CD1c-positive myeloid dendritic cell (primary cell): ENCODE results near the gene RNPEPL1.
"Not testable (repeated sequence)": the region's sequence is repeated elsewhere in the genome, so short reads cannot be mapped to it uniquely, and the experiment has no call there.

Source experiments
- DNase-seq: peaks from one replicate; pipeline ENCODE4 v3.0.0-alpha.2; 2016; ENCODE audit errors: extremely low spot score

RNPEPL1 gene

GRCh38 chr2:240604939-240605716 lies 36.8 kb downstream of the RNPEPL1 start:
- no peak for DNase-seq

GRCh38 chr2:240605867-240606743 lies 37.8 kb downstream of the RNPEPL1 start:
- DNase-seq: no peak

DNA sequence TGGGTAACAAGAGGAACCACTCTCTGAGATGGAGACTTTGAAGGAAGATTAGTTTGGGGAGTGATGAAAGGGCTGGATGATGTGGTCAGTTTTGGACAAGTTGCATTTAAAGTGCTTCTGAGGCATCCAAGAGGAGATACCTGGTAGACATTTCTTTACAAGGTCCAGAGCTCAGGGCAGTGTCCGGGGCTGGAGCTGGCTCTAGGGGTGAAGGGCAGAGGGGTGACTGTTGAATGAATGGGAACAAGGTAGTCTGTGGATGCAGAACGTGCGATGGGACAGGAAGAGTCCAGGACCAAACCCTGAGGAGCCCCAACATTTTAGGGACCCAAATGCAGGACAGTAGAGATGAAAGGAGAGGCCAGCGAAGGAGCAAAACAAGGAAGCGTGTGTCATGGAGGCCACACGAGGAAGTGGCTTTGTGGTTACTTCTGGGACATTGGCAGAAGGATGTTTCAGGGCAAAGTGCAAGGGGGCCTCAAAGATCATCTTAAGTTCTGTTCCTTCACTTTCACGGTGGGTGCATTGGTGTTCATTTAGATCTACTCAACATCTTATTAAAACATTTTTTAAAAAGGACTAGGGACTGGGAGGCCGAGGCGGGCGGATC lies 43.4 kb downstream of the RNPEPL1 start:
- peak; percentile 63 for DNase-seq

DNA sequence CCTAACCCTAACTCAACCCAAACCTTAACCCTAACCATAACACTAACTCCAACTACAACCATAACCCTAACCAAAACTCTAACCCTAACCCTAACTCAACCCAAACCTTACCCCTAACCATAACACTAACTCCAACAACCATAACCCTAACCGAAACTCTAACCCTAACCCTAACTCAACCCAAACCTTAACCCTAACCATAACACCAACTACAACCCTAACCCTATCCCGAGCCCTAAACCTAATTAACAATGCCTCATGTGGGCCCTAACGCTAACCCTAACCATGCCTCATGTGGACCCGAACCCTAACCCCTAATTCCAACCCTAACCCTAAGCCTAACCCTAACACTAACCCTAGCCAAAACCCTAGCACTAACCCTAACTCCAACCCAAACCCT lies 45.5 kb downstream of the RNPEPL1 start:
- no peak for DNase-seq

- no peak for DNase-seq
Observed at GRCh38 chr2:240614391-240614790, 46.1 kb downstream of the RNPEPL1 start.

DNA sequence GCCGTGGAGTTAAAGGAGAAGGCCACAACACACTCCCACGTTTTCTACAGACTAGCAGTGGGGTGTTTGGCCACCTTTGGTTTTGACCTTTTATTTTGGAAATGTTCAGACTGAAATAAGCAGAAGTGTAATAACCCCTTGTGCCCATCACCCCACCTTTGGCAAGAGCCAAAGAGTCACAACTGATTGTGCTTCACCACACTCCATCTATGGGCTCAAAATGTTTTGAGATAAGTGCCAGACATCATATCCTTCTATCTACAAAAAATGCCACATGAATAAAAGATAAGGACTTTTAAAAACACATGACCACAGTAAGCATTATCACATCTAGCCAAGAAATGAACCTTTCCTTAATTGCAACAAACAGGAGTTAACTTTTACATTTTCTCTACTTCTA lies 47.1 kb downstream of the RNPEPL1 start:
- DNase-seq: no peak

DNA sequence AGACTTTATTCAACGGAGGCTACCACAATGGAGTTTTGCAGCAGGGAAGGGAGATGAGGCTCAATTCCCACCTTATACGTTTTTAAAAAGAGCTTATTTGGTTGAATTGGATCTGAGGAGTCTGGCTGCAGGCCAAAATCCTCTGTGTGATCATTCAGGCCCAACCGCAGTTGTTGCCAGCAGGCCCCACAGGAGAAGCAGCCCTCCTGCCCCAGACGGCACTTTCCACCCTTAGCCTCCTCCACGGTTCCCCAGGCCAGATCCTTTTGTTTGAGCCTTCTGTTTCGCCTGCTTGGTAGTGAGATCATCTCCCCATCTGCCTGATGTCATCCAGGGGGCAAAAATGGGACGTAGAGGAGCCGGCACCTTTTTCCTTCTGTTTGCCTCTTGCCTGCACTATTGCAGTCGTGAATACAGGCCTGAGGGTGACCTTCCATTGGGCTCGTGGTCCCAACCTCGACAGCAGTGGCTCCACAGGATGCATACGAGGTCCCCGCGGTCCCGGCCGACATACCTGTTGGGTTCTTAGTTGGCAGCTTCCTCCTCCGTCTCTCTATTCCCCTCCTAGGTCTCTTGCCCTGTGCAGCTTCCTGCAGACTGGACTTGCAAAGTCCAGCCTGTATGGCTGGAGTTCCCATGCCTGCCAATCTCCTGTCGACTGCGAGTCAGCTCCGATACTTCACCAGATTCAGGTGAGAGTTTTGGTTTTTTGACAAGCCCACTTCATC lies 47.7 kb downstream of the RNPEPL1 start:
- DNase-seq: no peak

DNA sequence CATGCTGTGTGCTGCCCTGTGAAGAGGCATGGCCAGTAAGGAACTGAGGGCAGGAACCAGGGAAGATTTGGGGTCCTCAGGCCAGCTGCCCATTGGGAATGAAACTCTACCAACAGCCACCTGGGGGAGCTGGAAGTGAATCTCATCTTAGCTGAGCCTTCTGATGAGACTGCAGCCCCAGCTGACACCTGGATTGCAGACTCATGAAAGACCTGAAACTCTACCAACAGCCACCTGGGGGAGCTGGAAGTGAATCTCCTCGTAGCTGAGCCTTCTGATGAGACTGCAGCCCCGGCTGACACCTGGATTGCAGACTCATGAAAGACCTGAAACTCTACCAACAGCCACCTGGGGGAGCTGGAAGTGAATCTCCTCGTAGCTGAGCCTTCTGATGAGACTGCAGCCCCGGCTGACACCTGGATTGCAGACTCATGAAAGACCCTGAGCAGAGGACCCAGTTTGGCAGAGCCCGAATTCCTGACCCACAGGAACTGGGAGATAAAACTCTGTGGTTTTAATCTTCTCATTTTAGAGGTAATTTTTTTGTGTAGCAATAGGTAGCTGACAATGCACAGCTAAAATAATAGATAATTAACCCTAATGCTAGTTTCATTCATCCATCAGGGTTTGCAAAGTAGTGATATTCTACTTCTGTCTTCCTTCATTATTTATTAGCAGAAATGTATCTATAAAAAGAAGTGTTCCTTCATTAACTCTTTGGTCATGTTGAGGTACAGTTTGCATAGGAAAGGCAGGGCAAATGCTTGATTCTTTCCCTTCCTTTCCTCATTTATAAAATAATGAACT lies 48.8 kb downstream of the RNPEPL1 start:
- DNase-seq: not testable (repeated sequence)

DNA sequence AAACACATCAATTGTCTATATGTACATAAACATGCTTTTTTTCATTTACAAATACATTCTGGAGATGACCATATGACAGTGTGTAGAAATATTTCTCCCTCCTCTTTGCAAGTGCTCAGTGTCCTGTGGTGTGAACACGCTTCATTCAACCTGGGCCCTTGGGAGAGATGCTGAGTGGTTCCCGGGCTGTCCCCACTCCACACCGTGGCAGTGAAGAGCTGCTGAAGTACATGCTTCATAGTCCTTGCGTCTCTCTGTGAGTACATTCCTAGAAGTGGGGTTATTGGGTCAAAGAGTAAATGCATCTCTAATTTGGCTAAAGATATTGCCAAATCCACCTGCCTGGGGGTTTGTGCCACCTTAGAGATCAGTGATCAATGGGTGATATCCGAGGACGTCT lies 50.5 kb downstream of the RNPEPL1 start:
- DNase-seq: no peak

DNA sequence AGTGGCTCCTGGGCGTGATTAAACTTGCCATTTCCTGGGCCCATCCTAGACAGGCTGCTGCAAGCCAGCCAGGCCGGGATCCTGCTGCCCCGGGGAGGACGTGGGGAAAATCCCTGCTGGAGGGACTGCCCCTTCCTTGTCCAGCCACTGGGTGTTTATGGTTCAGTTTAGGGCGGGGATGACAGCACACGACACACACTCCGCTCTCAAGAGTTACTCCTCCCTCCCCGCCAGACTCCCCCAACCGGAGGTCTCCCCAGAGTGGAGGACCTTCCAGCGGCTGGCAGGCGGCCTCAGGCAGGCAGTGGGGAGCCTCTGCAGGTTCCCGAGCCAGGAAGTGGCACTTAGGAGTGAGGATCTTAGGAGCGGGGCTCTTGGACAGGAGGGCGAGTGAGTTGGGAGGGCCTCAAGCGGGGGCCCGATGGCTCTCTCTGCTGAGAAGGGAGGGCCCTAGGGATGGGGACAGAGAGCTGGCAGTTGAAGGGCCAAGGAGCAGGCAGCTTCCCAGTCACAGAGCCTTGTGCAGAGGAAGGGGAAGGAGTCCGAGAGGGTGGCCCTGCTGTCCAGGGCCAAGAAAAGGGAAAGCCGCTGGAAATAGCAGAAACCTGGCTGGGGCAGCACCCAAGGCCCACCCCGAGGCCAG lies 51.3 kb downstream of the RNPEPL1 start:
- peak; percentile 34 for DNase-seq

DNA sequence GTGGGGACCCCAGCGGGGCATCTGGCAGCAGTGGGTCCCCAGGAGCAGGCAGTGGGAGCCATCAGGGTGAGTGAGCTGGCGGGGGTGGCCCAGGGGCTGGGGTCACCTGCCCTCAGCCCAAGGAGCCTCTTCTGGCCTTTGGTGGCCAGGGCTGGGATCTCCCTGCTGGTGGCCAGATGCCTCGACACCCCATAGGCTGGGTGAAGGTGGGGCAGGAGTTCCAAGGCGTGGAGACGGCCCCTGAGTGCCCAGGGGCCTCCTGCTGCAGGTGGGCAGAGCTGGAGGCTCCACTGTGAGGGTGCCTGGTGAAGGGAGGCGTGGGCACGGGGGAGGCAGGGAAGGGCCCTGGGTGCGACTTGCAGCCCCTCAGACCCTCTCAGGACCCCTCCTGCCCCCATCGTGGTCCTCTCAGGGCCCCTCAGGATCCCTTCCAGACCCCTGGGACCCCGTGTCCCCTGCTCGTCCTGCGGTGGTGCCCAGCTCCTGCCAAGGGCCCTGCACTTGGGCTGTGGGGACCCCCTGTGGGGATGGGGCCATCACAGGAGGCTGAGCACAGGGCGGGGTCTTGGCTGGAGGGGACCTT lies 52.0 kb downstream of the RNPEPL1 start:
- no peak for DNase-seq

GRCh38 chr2:240620859-240621258 lies 52.6 kb downstream of the RNPEPL1 start:
- peak; percentile 51 for DNase-seq

- no peak for DNase-seq
Observed at GRCh38 chr2:240622060-240622411, 53.8 kb downstream of the RNPEPL1 start.

DNA sequence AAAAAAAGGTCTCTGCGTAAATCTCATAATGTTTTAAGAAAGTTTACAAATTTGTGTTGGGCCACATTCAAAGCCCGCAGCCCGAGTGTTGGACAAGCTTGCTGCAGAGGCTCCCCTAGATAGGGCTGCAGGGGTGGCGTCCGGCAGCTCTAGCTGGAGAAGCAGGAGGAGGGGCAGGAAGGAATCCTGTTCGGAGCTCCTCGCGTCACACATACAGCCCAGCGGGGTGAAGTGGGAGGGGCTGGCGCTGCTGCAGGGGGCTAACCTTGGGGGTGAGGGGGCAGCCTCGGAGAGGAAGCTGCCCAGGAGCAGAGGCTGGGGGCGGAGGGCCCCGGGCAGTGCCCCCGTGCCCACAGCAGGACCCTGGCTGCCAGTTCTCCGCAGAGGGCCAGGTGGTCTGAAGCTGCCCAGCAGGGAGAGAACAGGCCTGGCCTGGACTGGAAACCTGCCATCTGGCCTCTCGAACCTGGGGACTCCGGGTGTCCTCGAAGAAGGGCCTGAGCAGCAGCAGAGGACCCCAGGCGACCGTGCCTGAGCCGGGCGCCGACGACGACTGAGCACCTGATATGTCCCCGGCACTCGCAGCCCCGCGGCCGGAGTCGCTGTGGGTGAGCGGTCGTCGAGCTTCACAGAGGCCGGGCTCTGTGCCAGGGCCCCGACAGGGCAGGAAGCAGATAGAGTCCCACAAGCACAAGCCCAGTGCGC lies 54.4 kb downstream of the RNPEPL1 start:
- peak; percentile 58 for DNase-seq

- DNase-seq: no peak
Observed at GRCh38 chr2:240623531-240624010, 55.3 kb downstream of the RNPEPL1 start.

DNA sequence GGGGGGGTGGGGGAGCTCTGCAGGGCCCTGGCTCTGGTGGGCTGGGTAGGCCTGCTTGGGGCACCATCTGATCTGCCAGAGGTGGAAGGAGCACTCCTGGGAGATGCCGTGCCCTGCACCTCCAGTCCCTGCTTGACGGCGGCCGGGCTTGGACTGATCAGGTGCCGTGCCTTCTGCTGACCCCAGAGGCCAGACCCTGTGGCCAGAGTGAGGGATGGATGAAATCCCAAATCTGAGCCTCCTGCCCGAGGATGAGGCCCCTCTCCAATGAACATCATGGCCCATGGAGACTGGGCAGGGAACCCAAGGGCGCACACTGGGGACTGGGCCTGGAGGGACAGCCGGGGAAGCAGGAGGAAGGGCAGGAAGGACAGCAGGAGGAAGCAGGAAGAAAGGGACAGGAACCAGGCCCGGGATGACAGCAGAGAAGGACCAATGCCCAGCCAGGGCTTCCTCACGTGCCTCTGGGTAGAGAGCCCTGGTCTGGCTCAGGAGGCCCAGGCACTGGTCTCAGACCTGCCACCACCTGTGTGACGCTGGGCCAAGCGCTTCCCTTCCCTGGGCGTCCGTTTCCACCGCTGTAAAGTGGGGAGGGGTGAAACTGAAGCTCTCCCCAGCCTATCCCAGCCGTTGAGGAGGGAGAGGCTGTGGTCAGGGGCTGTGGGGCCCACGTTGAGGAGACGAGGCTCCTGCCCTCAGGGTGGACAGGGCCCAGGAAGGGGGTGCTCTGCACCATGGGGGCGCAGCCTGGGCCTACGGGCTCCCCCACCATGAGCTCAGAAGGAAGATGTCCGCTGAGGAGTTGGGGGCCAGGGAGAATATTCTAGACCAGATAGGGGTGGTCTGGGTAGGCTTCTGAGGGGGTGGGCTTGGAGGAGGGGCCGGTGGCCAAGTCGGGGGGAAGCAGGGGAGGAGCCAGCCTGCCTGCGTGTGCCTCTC lies 56.0 kb downstream of the RNPEPL1 start:
- DNase-seq: peak; percentile 33

DNA sequence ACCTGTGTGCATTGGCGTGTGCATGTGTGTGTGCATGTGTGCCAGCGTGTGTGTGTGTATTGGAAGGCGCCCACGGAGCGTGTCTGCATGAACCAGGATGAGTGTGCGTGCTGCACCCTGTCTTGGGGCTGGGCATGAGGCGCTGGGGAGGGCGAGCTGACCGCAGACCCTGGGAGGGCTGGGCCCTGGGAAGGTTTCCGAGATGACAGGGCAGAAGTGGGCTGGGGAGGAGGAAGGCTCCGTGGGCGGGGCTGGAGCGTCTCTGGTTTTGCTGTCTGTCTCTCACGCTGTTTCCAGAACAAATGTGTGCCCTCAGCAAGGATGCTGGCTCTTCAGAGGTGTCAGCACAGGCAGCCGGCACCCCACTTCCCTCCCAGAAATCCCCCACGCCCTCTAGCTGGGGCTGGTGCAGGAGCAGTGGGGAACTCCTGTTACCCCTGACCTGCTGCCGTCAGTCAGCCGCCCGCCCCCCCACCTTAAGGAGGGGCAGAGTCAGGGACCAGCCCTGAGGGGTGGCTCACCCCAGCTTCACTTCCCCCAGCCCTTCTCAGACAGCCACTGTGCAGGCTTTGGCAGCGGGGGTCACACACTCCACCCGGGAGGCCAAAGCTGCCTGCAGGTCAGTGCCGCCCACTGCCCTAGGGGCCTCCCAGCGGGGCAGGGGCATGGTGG lies 56.8 kb downstream of the RNPEPL1 start, which contains the start of gene GPR35:
TSS of gene GPR35 (plus strand) at position 531 of the 672 bp plus-strand sequence. CDS start 4,473 bp downstream, outside the sequence.
- DNase-seq: peak; percentile 96
